HepG2 (cell line): ENCODE measurements around the gene NEK5. TPM values are rescaled to one million over a fixed set of nuclear protein-coding genes. Genes with fewer than 3 reads are reported as not detected.

Source experiments
- ARNT ChIP-seq: fragments of 450-650 bp; IDR thresholded peaks from 2 replicates; pipeline ENCODE4 v1.6.1; 2017
- ASH2L ChIP-seq: fragments of 300-600, 200-600 bp; sonication (generic); IDR thresholded peaks from 2 replicates; pipeline ENCODE4 v1.7.0; 2017; ENCODE audit warnings: low read depth, mild to moderate bottlenecking, moderate library complexity, mixed read lengths, low read length; ENCODE audit not compliant: insufficient read length
- BCL6 ChIP-seq: IDR thresholded peaks from 2 replicates; pipeline ENCODE4 v1.6.1; 2016; ENCODE audit warnings: missing genetic modification reagents, missing compliant biosample characterization
- FOSL1 ChIP-seq: sonication (generic); formaldehyde crosslinking; IDR thresholded peaks from 2 replicates; pipeline ENCODE4 v1.9.0; 2021; ENCODE audit warnings: missing genetic modification reagents, borderline replicate concordance
- GATAD2A ChIP-seq: IDR thresholded peaks from 2 replicates; pipeline ENCODE4 v1.6.1; 2016
- HNF4A ChIP-seq: sonication (generic); formaldehyde crosslinking; IDR thresholded peaks from 2 replicates; pipeline ENCODE4 v1.4.0; 2020; ENCODE audit warnings: missing genetic modification reagents
- KDM2A ChIP-seq: sonication (generic); formaldehyde crosslinking; IDR thresholded peaks from 2 replicates; pipeline ENCODE4 v1.4.0; 2020; ENCODE audit warnings: low read depth, missing genetic modification reagents, borderline replicate concordance
- MED8 ChIP-seq: sonication (generic); formaldehyde crosslinking; IDR thresholded peaks from 2 replicates; pipeline ENCODE4 v1.8.1; 2023; ENCODE audit warnings: mild to moderate bottlenecking, missing genetic modification reagents; ENCODE audit not compliant: insufficient replicate concordance
- MIXL1 ChIP-seq: IDR thresholded peaks from 2 replicates; pipeline ENCODE4 v1.6.1; 2016
- NBN ChIP-seq: fragments of 450-650 bp; conservative IDR thresholded peaks from 2 replicates; pipeline ENCODE4 v1.6.1; 2017
- NR2C2 ChIP-seq: sonication (generic); formaldehyde crosslinking; IDR thresholded peaks from 2 replicates; pipeline ENCODE4 v1.4.0; 2020; ENCODE audit warnings: missing genetic modification reagents, mild to moderate bottlenecking, moderate library complexity, borderline replicate concordance
- POLR2AphosphoS5 ChIP-seq: IDR thresholded peaks from 2 replicates; pipeline ENCODE4 v1.6.1; 2012; ENCODE audit warnings: low read depth, low read length
- RARA ChIP-seq: IDR thresholded peaks from 2 replicates; pipeline ENCODE4 v1.6.1; 2016; ENCODE audit warnings: missing genetic modification reagents, missing compliant biosample characterization
- SNAPC2 ChIP-seq: sonication (generic); formaldehyde crosslinking; IDR thresholded peaks from 2 replicates; pipeline ENCODE4 v1.8.1; 2022; ENCODE audit warnings: mild to moderate bottlenecking, missing genetic modification reagents
- TAF1 ChIP-seq: sonication (generic); formaldehyde crosslinking; IDR thresholded peaks from 2 replicates; pipeline ENCODE4 v1.4.0; 2020; ENCODE audit warnings: missing genetic modification reagents
- ZKSCAN5 ChIP-seq: sonication (generic); formaldehyde crosslinking; IDR thresholded peaks from 2 replicates; pipeline ENCODE4 v1.5.1; 2020; ENCODE audit warnings: mild to moderate bottlenecking, missing genetic modification reagents
- ZKSCAN8 ChIP-seq: IDR thresholded peaks from 2 replicates; pipeline ENCODE4 v1.6.1; 2016; ENCODE audit warnings: borderline replicate concordance, missing genetic modification reagents, missing compliant biosample characterization
- ZNF142 ChIP-seq: sonication (generic); formaldehyde crosslinking; IDR thresholded peaks from 2 replicates; pipeline ENCODE4 v1.4.0; 2020; ENCODE audit warnings: missing genetic modification reagents
- ZNF562 ChIP-seq: sonication (generic); formaldehyde crosslinking; IDR thresholded peaks from 2 replicates; pipeline ENCODE4 v1.8.0; 2022; ENCODE audit warnings: missing genetic modification reagents, borderline replicate concordance
- ZNF570 ChIP-seq: sonication (generic); formaldehyde crosslinking; IDR thresholded peaks from 2 replicates; pipeline ENCODE4 v1.4.0; 2020; ENCODE audit warnings: mild to moderate bottlenecking, missing genetic modification reagents, borderline replicate concordance
- ZNF704 ChIP-seq: sonication (generic); formaldehyde crosslinking; IDR thresholded peaks from 2 replicates; pipeline ENCODE4 v1.8.1; 2023; ENCODE audit warnings: mild to moderate bottlenecking, inconsistent platforms, moderate library complexity, missing genetic modification reagents, borderline replicate concordance
- polyA plus RNA-seq, 8 experiments: library from polyadenylated mRNA; depleted of rRNA in 3 of 8; stranded (reverse) in 7 of 8; unstranded in 1 of 8; fragments of >200 nt; fragmentation: Illumina TruSeq in 4 of 8; extraction: Trizol in 4 of 8; gene quantifications; 2 replicates each; pipeline versions ENCODE4 v1.2.1 to v1.2.3, GENCODE V29; 2011 to 2016; ENCODE audit warnings: low read depth in 4 of 8, missing spikeins in 1 of 8, mixed read lengths in 1 of 8; ENCODE audit not compliant: insufficient read depth in 1 of 8
- total RNA-seq, 5 experiments: library from RNA; depleted of rRNA; stranded (reverse); fragments of >200 nt; fragmentation: Illumina TruSeq; extraction: Trizol; gene quantifications; 2 replicates each; pipeline ENCODE4 v1.2.3, GENCODE V29; 2016; ENCODE audit warnings: low read depth in 1 of 5
- TF ChIP-seq, protein P1 (sequence below): sonication (generic); formaldehyde crosslinking; IDR thresholded peaks from 2 replicates; pipeline ENCODE4 v1.4.0; 2020; ENCODE audit warnings: missing genetic modification reagents

Gene NEK5
- total and polyA plus RNA-seq, 2 of the 13 experiments (the other 11 are each of a cell fraction or from before 2014, with no cell fraction given) = 0.12 to 0.22 TPM

GRCh38 chr13:52162279-52163101 lies 33.6 kb upstream of the NEK5 start (continued):
- peak; percentile 68; the same call in 1 of the 2 replicates for TF ChIP-seq ZNF142 (CRISPR knock-in tag)
- no peak for TF ChIP-seq ZKSCAN5 (CRISPR knock-in tag)
- TF ChIP-seq GATAD2A (CRISPR knock-in tag) = peak; percentile 81
- no peak for TF ChIP-seq ZNF704 (CRISPR knock-in tag)
- TF ChIP-seq, protein P1, sequence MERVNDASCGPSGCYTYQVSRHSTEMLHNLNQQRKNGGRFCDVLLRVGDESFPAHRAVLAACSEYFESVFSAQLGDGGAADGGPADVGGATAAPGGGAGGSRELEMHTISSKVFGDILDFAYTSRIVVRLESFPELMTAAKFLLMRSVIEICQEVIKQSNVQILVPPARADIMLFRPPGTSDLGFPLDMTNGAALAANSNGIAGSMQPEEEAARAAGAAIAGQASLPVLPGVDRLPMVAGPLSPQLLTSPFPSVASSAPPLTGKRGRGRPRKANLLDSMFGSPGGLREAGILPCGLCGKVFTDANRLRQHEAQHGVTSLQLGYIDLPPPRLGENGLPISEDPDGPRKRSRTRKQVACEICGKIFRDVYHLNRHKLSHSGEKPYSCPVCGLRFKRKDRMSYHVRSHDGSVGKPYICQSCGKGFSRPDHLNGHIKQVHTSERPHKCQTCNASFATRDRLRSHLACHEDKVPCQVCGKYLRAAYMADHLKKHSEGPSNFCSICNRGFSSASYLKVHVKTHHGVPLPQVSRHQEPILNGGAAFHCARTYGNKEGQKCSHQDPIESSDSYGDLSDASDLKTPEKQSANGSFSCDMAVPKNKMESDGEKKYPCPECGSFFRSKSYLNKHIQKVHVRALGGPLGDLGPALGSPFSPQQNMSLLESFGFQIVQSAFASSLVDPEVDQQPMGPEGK (CRISPR knock-in tag) = 0 out of 2 replicates have a peak, but pooled peaks have one; percentile 36
- no peak; the same call in 1 of the 2 replicates for TF ChIP-seq NR2C2 (CRISPR knock-in tag)
- peak; percentile 15; the same call in 1 of the 2 replicates for TF ChIP-seq SNAPC2 (CRISPR knock-in tag)
- no peak for TF ChIP-seq ARNT
- no peak for TF ChIP-seq NBN
- peak; percentile 89 for TF ChIP-seq ASH2L
- no peak for TF ChIP-seq TAF1 (CRISPR knock-in tag)
- TF ChIP-seq MIXL1 (CRISPR knock-in tag) = peak; percentile 51; the same call in 1 of the 2 replicates
- TF ChIP-seq POLR2AphosphoS5 = peak; percentile 14; the same call in 1 of the 2 replicates
- peak; percentile 61 for TF ChIP-seq BCL6 (CRISPR knock-in tag)
- peak; percentile 73 for TF ChIP-seq HNF4A (CRISPR knock-in tag)
- no peak for TF ChIP-seq ZNF562 (CRISPR knock-in tag)
- 0 out of 2 replicates have a peak, but pooled peaks have one; percentile 33 for TF ChIP-seq ZKSCAN8 (CRISPR knock-in tag)
- TF ChIP-seq RARA (CRISPR knock-in tag) = peak; percentile 57
- TF ChIP-seq FOSL1 (CRISPR knock-in tag) = peak; percentile 56; the same call in 1 of the 2 replicates
- TF ChIP-seq ZNF570 (CRISPR knock-in tag) = no peak
- TF ChIP-seq KDM2A (CRISPR knock-in tag) = no peak
- TF ChIP-seq MED8 (CRISPR knock-in tag) = peak; percentile 39
